ENCODE measurements around the gene IL11RA. TPM values are rescaled to one million over a fixed set of nuclear protein-coding genes. Genes with fewer than 3 reads are reported as not detected.
"Not testable (repeated sequence)": the region's sequence is repeated elsewhere in the genome, so short reads cannot be mapped to it uniquely, and the experiment has no call there.

Gene IL11RA
- total RNA-seq, 2 experiments from 2014 or later: 26.5 to 26.7 TPM

GRCh38 chr9:34634551-34635248 is 17.3 kb upstream of the IL11RA start:
- Mint-ChIP-seq H3K36me3 (peaks cover 12% of the 10 kb centered on the region), H3K4me1 (peaks cover 34% of the 10 kb centered on the region), H3K9me3 (ENCODE audit: low read depth) (no peaks in the 10 kb centered on the region), H3K27me3 (peaks cover 12% of the 10 kb centered on the region), H3K4me3 (no peak overlapping the region), H3K27ac (no peak overlapping the region)
- DNase-seq (no peak), ATAC-seq (no peak)
- CTCF ChIA-PET: interaction anchor here (1.0 to 12.5 kb wide), 15 partner anchors 11 to 231 kb away, joined by 3 to 293 read pairs (median 7); partner anchors contain the start of genes CCL27, DCTN3, GALT and RPP25L

GRCh38 chr9:34635556-34635955 is 16.4 kb upstream of the IL11RA start:
- H3K27ac Mint-ChIP-seq: no peak overlapping the region
- peaks cover 4% of the 10 kb centered on the region for H3K27me3 Mint-ChIP-seq
- no peaks in the 10 kb centered on the region for H3K9me3 Mint-ChIP-seq (ENCODE audit: low read depth)
- H3K36me3 Mint-ChIP-seq: peaks cover 12% of the 10 kb centered on the region
- H3K4me3 Mint-ChIP-seq: peak overlapping the region; percentile 53
- peaks cover 34% of the 10 kb centered on the region for H3K4me1 Mint-ChIP-seq
- ATAC-seq (no peak), DNase-seq (no peak)
- CTCF ChIA-PET: interaction anchor here (1.2 to 12.5 kb wide), 6 partner anchors 10 to 66 kb away, joined by 3 to 293 read pairs (median 54); partner anchors contain the start of genes CCL27, DCTN3, GALT and RPP25L

- H3K27me3 Mint-ChIP-seq: no peaks in the 10 kb centered on the region
- peak overlapping the region; percentile 81 for H3K27ac Mint-ChIP-seq
- H3K4me3 Mint-ChIP-seq: peak overlapping the region; percentile 85
- DNase-seq: peak; percentile 55
- ATAC-seq: peak; percentile 0
- CTCF ChIA-PET: interaction anchor here (0.6 to 12.5 kb wide), 7 partner anchors 9 to 443 kb away, joined by 3 to 293 read pairs (median 52); partner anchors contain the start of genes CCL27, DCTN3, FANCG and GALT
- H3K36me3 Mint-ChIP-seq: peaks cover 12% of the 10 kb centered on the region
- H3K4me1 Mint-ChIP-seq: peaks cover 36% of the 10 kb centered on the region
- no peaks in the 10 kb centered on the region for H3K9me3 Mint-ChIP-seq (ENCODE audit: low read depth)
Measured at GRCh38 chr9:34636791-34637355, 15.1 kb upstream of the IL11RA start.

- ATAC-seq: peak; percentile 95
- H3K27me3 Mint-ChIP-seq: no peaks in the 10 kb centered on the region
- CTCF ChIA-PET: interaction anchor here (0.6 to 12.5 kb wide), 12 partner anchors 8 to 976 kb away, joined by 3 to 293 read pairs (median 6); partner anchors contain the start of genes ARID3C, CCL27, DCTN3 and FANCG
Measured at GRCh38 chr9:34637356-34638137, 14.4 kb upstream of the IL11RA start, which contains the start of gene SIGMAR1. Gene SIGMAR1 (minus strand): TSS chr9:34637787. CDS start chr9:34637697, 90 bp downstream.

GRCh38 chr9:34638138-34638445 is 13.9 kb upstream of the IL11RA start:
- CTCF ChIA-PET: interaction anchor here (1.1 to 12.5 kb wide), 11 partner anchors 7 to 975 kb away, joined by 3 to 293 read pairs (median 8); partner anchors contain the start of genes ARID3C, CCL27, DCTN3 and FANCG
- peaks cover 36% of the 10 kb centered on the region for H3K4me1 Mint-ChIP-seq
- no peaks in the 10 kb centered on the region for H3K9me3 Mint-ChIP-seq (ENCODE audit: low read depth)
- no peak for ATAC-seq
- peaks cover 9% of the 10 kb centered on the region for H3K36me3 Mint-ChIP-seq
- no peaks in the 10 kb centered on the region for H3K27me3 Mint-ChIP-seq
- H3K4me3 Mint-ChIP-seq: peak overlapping the region; percentile 85
- peak overlapping the region; percentile 87 for H3K27ac Mint-ChIP-seq
- no peak for DNase-seq

More at GRCh38 chr9:34637356-34638137, 14.4 kb upstream of the IL11RA start, which contains the start of gene SIGMAR1:
- peak; percentile 95 for DNase-seq
- Mint-ChIP-seq H3K4me3 (peak within 1 kb of the TSS; percentile 85), H3K36me3 (peaks cover 12% of the 10 kb centered on the region), H3K4me1 (peaks cover 36% of the 10 kb centered on the region), H3K9me3 (ENCODE audit: low read depth) (no peaks in the 10 kb centered on the region), H3K27ac (peak within 1 kb of the TSS; percentile 87)

GRCh38 chr9:34639322-34639721 is 12.7 kb upstream of the IL11RA start:
- not testable (repeated sequence) for H3K27ac Mint-ChIP-seq; H3K36me3 Mint-ChIP-seq; H3K27me3 Mint-ChIP-seq; H3K9me3 Mint-ChIP-seq (ENCODE audit: low read depth); DNase-seq; ATAC-seq; H3K4me3 Mint-ChIP-seq
- CTCF ChIA-PET: interaction anchor here (0.7 to 12.5 kb wide), 6 partner anchors 6 to 444 kb away, joined by 3 to 293 read pairs (median 28); partner anchors contain the start of genes ARID3C, CCL27, DCTN3 and GALT
- H3K4me1 Mint-ChIP-seq: peaks cover 30% of the 10 kb centered on the region

GRCh38 chr9:34642679-34643078 is 9.3 kb upstream of the IL11RA start:
- no peak overlapping the region for H3K27ac Mint-ChIP-seq
- H3K36me3 Mint-ChIP-seq: peaks cover 2% of the 10 kb centered on the region
- peaks cover 24% of the 10 kb centered on the region for H3K4me1 Mint-ChIP-seq
- no peaks in the 10 kb centered on the region for H3K27me3 Mint-ChIP-seq
- CTCF ChIA-PET: interaction anchor here (0.9 to 6.7 kb wide), 3 partner anchors 7 to 60 kb away, joined by 3 to 110 read pairs (median 4); partner anchors contain the start of gene SIGMAR1
- DNase-seq: no peak
- no peaks in the 10 kb centered on the region for H3K9me3 Mint-ChIP-seq (ENCODE audit: low read depth)
- no peak for ATAC-seq
- no peak overlapping the region for H3K4me3 Mint-ChIP-seq

- Mint-ChIP-seq H3K27ac (no peak overlapping the region), H3K4me1 (peaks cover 25% of the 10 kb centered on the region), H3K27me3 (no peaks in the 10 kb centered on the region), H3K9me3 (ENCODE audit: low read depth) (no peaks in the 10 kb centered on the region), H3K4me3 (no peak overlapping the region), H3K36me3 (peaks cover 16% of the 10 kb centered on the region)
- ATAC-seq (no peak), DNase-seq (no peak)
- CTCF ChIA-PET: interaction anchor here (0.7 to 10.7 kb wide), 6 partner anchors 8 to 56 kb away, joined by 3 to 124 read pairs (median 20); partner anchors contain the start of genes CCL27 and SIGMAR1
Measured at GRCh38 chr9:34644766-34645314, 7.1 kb upstream of the IL11RA start.

- Mint-ChIP-seq H3K27ac (peak within 1 kb of the TSS; percentile 87), H3K4me3 (peak within 1 kb of the TSS; percentile 92), H3K36me3 (peaks cover 17% of the 10 kb centered on the region), H3K9me3 (ENCODE audit: low read depth) (no peaks in the 10 kb centered on the region), H3K4me1 (peaks cover 24% of the 10 kb centered on the region), H3K27me3 (no peaks in the 10 kb centered on the region)
- DNase-seq: peak; percentile 98
- peak; percentile 88 for ATAC-seq
- CTCF ChIA-PET: interaction anchor here (0.9 to 10.7 kb wide), 14 partner anchors 11 to 339 kb away, joined by 3 to 124 read pairs (median 5); partner anchors contain the start of genes CCL27, DCTN3, RPP25L and SIGMAR1
Measured at GRCh38 chr9:34646211-34647083, 5.5 kb upstream of the IL11RA start, which contains the start of gene GALT. Gene GALT (plus strand): TSS chr9:34646675. CDS start chr9:34646705, 30 bp downstream.

- Mint-ChIP-seq H3K9me3 (ENCODE audit: low read depth) (no peaks in the 10 kb centered on the region), H3K36me3 (peaks cover 17% of the 10 kb centered on the region), H3K27ac (peak overlapping the region; percentile 87), H3K27me3 (no peaks in the 10 kb centered on the region), H3K4me3 (peak overlapping the region; percentile 92), H3K4me1 (peaks cover 24% of the 10 kb centered on the region)
- CTCF ChIA-PET: interaction anchor here (0.9 to 10.7 kb wide), 14 partner anchors 11 to 338 kb away, joined by 3 to 124 read pairs (median 5); partner anchors contain the start of genes CCL27, DCTN3, RPP25L and SIGMAR1
- no peak for DNase-seq
- no peak for ATAC-seq
Measured at GRCh38 chr9:34647084-34647403, 4.9 kb upstream of the IL11RA start.

GRCh38 chr9:34647651-34648050 is 4.3 kb upstream of the IL11RA start:
- no peaks in the 10 kb centered on the region for H3K9me3 Mint-ChIP-seq (ENCODE audit: low read depth)
- CTCF ChIA-PET: interaction anchor here (0.7 to 10.7 kb wide), 6 partner anchors 12 to 56 kb away, joined by 3 to 124 read pairs (median 6); partner anchors contain the start of genes CCL27, RPP25L and SIGMAR1

More at GRCh38 chr9:34647651-34648050, 4.3 kb upstream of the IL11RA start:
- ATAC-seq (no peak), DNase-seq (no peak)
- H3K36me3 Mint-ChIP-seq: peaks cover 17% of the 10 kb centered on the region
- no peaks in the 10 kb centered on the region for H3K27me3 Mint-ChIP-seq
- peak overlapping the region; percentile 87 for H3K27ac Mint-ChIP-seq
- H3K4me3 Mint-ChIP-seq: peak overlapping the region; percentile 92
- H3K4me1 Mint-ChIP-seq: peaks cover 28% of the 10 kb centered on the region

Data from activated CD8-positive, alpha-beta memory T cell treated with anti-CD3 and anti-CD28 coated beads, Interleukin-2, amount 10 ng/mL, durations not matched to agents 7 days and 5 days (primary cell).